Cardiac muscle cell (in vitro differentiated cells and primary cell): ENCODE data around the gene CUX1. TPM values are rescaled to one million over a fixed set of nuclear protein-coding genes. Genes with fewer than 3 reads are reported as not detected.

Source experiments
- DNase-seq, 2 donors: peaks; one replicate each; pipeline versions ENCODE4 v3.0.0 to v3.0.0-alpha.2; 2010 to 2017; ENCODE audit warnings: low read depth in 1 of 2, low spot score in 1 of 2
- H3K27ac ChIP-seq: fragments of 200-600 bp; sonication (generic); 2 replicates; pipeline ENCODE4 v1.5.1; 2016
- H3K27me3 ChIP-seq: fragments of 200-600 bp; sonication (generic); 2 replicates; pipeline ENCODE4 v1.6.0; 2016; ENCODE audit warnings: control low read depth
- H3K36me3 ChIP-seq: fragments of 200-600 bp; sonication (generic); 2 replicates; pipeline ENCODE4 v1.5.1; 2016; ENCODE audit warnings: control low read depth
- H3K4me1 ChIP-seq: fragments of 200-600 bp; sonication (generic); 2 replicates; pipeline ENCODE4 v1.8.1; 2017; ENCODE audit warnings: low read depth, mild to moderate bottlenecking, mixed run types
- H3K4me3 ChIP-seq: fragments of 200-600 bp; sonication (generic); 2 replicates; pipeline ENCODE4 v1.5.1; 2016; ENCODE audit warnings: mild to moderate bottlenecking
- H3K9me3 ChIP-seq: fragments of 200-600 bp; sonication (generic); 2 replicates; pipeline ENCODE4 v1.5.1; 2017; ENCODE audit warnings: low read depth, mild to moderate bottlenecking, control low read depth
- polyA plus RNA-seq: library from polyadenylated mRNA; unstranded; fragments of >200 nt; fragmentation: Nextera tagmentation; extraction: Ambion mirVana; gene quantifications from 2 replicates; pipeline ENCODE4 v1.2.1, GENCODE V29; 2016
- total RNA-seq: library from RNA; depleted of rRNA; stranded (reverse); fragments of >200 nt; gene quantifications from 2 replicates; pipeline ENCODE4 v1.2.3, GENCODE V29; 2016
- TF ChIP-seq, protein P1 (sequence below): IDR thresholded peaks from 2 replicates; pipeline ENCODE4 v1.5.1; 2012; ENCODE audit warnings: low read depth, mild to moderate bottlenecking, low read length

Gene CUX1
- total and polyA plus RNA-seq, 2 experiments from 2014 or later = 67.7 to 85.3 TPM

DNA sequence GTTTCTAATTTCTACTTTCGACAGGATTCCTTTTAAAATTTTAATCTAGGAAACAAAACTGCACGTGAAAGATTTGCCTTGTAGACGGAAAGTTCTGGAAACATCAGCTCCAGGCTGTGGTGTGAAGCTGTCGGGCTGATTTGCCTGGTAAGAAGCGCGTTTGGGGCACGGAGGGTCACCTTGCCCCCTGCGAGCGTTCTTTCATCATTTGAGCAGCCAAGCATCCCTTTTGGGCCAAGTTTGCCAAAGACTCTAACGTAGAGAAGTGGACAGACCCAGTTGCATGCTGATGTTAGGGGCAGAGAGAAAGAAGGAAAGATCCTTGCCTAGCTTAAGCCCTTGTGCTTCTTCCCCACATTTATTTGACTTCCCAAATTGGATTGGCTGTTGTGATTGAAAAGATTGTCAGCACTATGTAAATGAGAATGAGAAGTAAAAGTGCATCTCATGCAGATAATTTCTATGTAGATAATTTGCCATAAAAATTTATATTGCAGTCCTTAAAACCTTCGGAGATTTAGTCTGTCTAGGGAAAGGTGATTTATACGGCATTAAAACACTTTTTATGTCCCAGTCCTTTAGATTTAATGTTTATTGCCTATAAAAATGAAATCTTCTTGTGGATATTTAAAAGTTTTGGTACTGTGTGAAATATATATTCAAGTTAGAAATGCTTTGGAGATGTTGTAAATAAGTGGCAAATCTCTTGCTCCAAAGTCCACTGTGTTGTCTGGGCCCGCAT, 76.1 kb downstream of the CUX1 start:
- Histone ChIP-seq H3K27me3 (no peaks in the 10 kb centered on the region), H3K36me3 (no peaks in the 10 kb centered on the region)

DNA sequence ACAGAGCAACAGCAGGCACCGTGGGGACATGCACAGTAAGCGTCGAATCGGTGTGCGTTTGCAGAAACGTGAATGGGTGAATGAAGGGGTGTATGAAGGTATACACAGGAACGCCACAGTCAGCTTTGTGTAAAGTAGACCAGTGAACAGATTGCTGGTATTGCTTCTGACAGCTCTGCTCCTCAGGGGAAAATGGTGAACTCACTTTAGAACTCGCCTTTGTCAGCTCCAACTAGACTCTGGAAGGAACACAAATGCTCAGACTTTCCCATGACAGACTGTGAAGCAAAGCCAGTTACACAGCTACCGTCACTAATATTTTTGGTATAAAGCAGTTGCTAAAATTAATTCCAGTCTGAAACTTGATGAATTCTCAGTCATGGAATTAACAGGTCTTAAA, 78.9 kb downstream of the CUX1 start:
- no peaks in the 10 kb centered on the region for H3K36me3 ChIP-seq
- no peak for DNase-seq
- H3K9me3 ChIP-seq = no peaks in the 10 kb centered on the region
- TF ChIP-seq, protein P1, sequence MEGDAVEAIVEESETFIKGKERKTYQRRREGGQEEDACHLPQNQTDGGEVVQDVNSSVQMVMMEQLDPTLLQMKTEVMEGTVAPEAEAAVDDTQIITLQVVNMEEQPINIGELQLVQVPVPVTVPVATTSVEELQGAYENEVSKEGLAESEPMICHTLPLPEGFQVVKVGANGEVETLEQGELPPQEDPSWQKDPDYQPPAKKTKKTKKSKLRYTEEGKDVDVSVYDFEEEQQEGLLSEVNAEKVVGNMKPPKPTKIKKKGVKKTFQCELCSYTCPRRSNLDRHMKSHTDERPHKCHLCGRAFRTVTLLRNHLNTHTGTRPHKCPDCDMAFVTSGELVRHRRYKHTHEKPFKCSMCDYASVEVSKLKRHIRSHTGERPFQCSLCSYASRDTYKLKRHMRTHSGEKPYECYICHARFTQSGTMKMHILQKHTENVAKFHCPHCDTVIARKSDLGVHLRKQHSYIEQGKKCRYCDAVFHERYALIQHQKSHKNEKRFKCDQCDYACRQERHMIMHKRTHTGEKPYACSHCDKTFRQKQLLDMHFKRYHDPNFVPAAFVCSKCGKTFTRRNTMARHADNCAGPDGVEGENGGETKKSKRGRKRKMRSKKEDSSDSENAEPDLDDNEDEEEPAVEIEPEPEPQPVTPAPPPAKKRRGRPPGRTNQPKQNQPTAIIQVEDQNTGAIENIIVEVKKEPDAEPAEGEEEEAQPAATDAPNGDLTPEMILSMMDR = no peak
- peak overlapping the region; percentile 8 for H3K27ac ChIP-seq
- no peak overlapping the region for H3K4me3 ChIP-seq
- H3K27me3 ChIP-seq = no peaks in the 10 kb centered on the region
- H3K4me1 ChIP-seq = peaks cover 9% of the 10 kb centered on the region

More for the DNA sequence above, 76.1 kb downstream of the CUX1 start:
- H3K4me1 ChIP-seq = peaks cover 9% of the 10 kb centered on the region
- no peak overlapping the region for H3K27ac ChIP-seq
- TF ChIP-seq, protein P1 = no peak
- H3K4me3 ChIP-seq = no peak overlapping the region
- no peaks in the 10 kb centered on the region for H3K9me3 ChIP-seq
- DNase-seq = no peak

DNA sequence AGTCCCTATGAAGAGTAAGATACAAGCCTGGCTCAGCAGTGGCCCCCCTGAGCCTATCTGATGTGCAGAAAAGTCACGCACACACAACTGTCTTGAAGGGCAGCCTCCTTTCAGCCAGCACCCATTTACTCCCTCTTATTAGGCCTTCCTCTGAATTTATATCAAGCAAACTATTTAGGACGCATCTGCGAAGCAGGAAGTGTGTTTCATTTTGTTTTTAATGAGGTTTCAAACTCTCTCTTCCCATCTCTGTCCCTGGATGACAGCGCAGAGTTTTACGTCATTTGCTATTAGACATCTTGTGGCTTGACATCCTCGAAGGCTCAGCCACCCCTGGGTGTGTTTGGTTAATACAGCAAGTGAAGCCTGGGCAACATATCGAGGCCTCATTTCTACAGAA, 79.5 kb downstream of the CUX1 start:
- no peak overlapping the region for H3K4me3 ChIP-seq
- H3K36me3 ChIP-seq = no peaks in the 10 kb centered on the region
- no peak for DNase-seq
- no peaks in the 10 kb centered on the region for H3K9me3 ChIP-seq
- peak overlapping the region; percentile 8 for H3K27ac ChIP-seq
- H3K27me3 ChIP-seq = no peaks in the 10 kb centered on the region
- TF ChIP-seq, protein P1 = no peak
- peaks cover 9% of the 10 kb centered on the region for H3K4me1 ChIP-seq

DNA sequence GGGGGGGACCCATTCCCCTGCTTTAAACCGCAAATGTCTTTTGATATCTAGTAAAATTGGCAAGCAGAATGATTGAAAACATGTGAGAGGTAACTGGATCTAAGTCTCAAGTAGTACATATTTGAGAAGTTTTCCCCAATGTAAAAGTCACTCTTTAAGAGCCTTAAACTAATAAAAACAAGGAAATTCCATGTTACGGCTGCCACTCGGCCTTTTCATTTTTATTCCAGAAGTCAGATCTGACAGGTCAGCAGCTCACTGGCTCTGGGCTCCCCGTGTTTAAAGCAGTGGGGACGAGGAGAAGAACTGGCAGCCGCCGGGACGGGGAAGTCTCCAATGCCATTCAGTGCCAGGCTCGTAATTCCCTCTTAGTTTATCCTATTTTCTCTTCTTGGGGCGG, 80.7 kb downstream of the CUX1 start:
- Histone ChIP-seq H3K27me3 (no peaks in the 10 kb centered on the region), H3K27ac (peak overlapping the region; percentile 30), H3K4me1 (peaks cover 9% of the 10 kb centered on the region), H3K9me3 (no peaks in the 10 kb centered on the region), H3K4me3 (no peak overlapping the region), H3K36me3 (no peaks in the 10 kb centered on the region)
- DNase-seq = no peak
- TF ChIP-seq, protein P1 = no peak

DNA sequence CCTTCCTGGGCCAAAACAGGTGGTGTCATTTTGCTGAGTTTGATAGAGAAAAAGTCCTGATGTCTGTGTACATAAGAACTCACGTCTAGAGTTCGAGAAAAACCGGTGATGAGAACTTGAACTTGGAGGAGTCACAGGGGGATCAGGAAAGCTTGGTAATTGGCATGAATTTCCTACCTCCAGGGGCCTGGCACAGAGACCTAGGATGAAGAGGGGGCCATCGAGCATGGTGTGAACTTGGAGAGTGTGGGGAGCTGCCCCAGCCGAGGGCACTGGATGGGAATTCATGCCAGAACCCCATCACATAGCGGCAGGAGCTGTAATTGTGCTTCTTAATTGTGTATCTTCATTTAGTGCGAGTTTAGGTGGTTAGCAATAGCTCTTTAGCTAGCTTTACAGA, 82.2 kb downstream of the CUX1 start:
- Histone ChIP-seq H3K27ac (no peak overlapping the region), H3K4me1 (peaks cover 9% of the 10 kb centered on the region), H3K27me3 (no peaks in the 10 kb centered on the region), H3K9me3 (no peaks in the 10 kb centered on the region), H3K36me3 (no peaks in the 10 kb centered on the region), H3K4me3 (no peak overlapping the region)
- no peak for DNase-seq
- TF ChIP-seq, protein P1 = no peak
